Activated CD4-positive, alpha-beta T cell treated with anti-CD3 and anti-CD28 coated beads, Interleukin-2, amount 10 ng/mL, durations not matched to agents 24 days and 14 days (primary cell): Measurements from ENCODE around the gene FSTL4. TPM values are rescaled to one million over a fixed set of nuclear protein-coding genes. Genes with fewer than 3 reads are reported as not detected.

ENCODE experiments used
- DNase-seq: peaks from one replicate; pipeline ENCODE4 v3.0.0; 2022
- H3K27ac Mint-ChIP-seq: one replicate; pipeline ENCODE4 v1.8.0; 2022; ENCODE audit warnings: mild to moderate bottlenecking, mixed read lengths
- H3K27me3 Mint-ChIP-seq: one replicate; pipeline ENCODE4 v1.8.0; 2022; ENCODE audit warnings: mixed read lengths
- H3K36me3 Mint-ChIP-seq: one replicate; pipeline ENCODE4 v1.8.0; 2022; ENCODE audit warnings: low read depth, mild to moderate bottlenecking, mixed read lengths
- H3K4me1 Mint-ChIP-seq: one replicate; pipeline ENCODE4 v1.8.0; 2021; ENCODE audit warnings: mixed read lengths
- H3K4me3 Mint-ChIP-seq: one replicate; pipeline ENCODE4 v1.8.0; 2022; ENCODE audit warnings: mild to moderate bottlenecking, moderate library complexity, mixed read lengths
- H3K9me3 Mint-ChIP-seq: one replicate; pipeline ENCODE4 v1.8.0; 2021; ENCODE audit warnings: mixed read lengths
- intact Hi-C: fragments of 100-400 bp; cut with micrococcal nuclease; formaldehyde crosslinking; loops from one replicate; pipeline ENCODE4 v1.15.1; 2023
- total RNA-seq: library from RNA; stranded (reverse); gene quantifications from 2 replicates; pipeline ENCODE4 v1.2.3, GENCODE V29; 2022

Gene FSTL4
- total RNA-seq, 1 donor from 2014 or later = 0.42 TPM

DNA sequence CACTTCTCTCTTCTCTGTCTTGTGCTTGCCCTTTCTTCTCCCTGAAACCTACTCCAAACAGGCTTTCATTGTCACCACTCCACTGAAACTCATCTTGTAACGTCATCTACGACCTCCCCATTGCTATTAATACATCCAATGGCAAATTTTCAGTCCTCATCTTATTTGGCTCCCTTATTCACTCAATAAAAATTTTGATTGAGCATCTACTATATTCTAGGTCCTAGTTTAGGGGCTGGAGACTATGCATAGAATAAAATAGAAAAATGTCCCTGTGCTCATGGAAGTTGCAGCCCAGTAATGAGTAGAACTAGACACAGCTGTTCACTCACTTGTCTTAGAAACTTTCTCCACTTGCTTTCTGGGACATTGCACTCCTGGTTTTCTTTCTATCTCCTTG lies 24.9 kb upstream of the FSTL4 start:
- H3K36me3 Mint-ChIP-seq = no peaks in the 10 kb centered on the region
- DNase-seq = no peak
- H3K4me1 Mint-ChIP-seq = no peaks in the 10 kb centered on the region
- H3K9me3 Mint-ChIP-seq = no peaks in the 10 kb centered on the region
- intact Hi-C loops = no loop called here
- no peak overlapping the region for H3K27ac Mint-ChIP-seq
- peaks cover 35% of the 10 kb centered on the region for H3K27me3 Mint-ChIP-seq
- H3K4me3 Mint-ChIP-seq = no peak overlapping the region

DNA sequence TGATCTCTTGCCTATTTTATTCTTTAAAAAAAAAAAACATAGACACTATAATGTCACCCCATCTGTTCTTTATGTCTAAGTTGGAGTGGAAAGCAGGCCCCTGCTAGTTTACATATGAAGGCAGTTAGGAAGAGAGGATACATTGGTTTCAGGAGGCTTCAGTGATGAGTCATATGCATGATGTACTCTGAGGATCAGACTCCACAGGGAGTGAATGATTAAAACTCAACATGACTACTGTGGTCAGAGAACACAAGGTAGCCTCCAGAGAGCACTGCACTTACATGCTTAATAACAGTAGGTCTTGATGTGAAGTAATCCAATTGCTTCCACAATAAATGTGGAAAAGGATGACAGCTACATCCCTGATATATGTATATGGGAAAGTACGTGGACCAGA lies 22.7 kb upstream of the FSTL4 start:
- no peak for DNase-seq
- intact Hi-C loops = no loop called here
- no peaks in the 10 kb centered on the region for H3K36me3 Mint-ChIP-seq
- no peak overlapping the region for H3K27ac Mint-ChIP-seq
- H3K4me3 Mint-ChIP-seq = no peak overlapping the region
- H3K9me3 Mint-ChIP-seq = peaks cover 7% of the 10 kb centered on the region
- H3K27me3 Mint-ChIP-seq = peaks cover 40% of the 10 kb centered on the region
- no peaks in the 10 kb centered on the region for H3K4me1 Mint-ChIP-seq

DNA sequence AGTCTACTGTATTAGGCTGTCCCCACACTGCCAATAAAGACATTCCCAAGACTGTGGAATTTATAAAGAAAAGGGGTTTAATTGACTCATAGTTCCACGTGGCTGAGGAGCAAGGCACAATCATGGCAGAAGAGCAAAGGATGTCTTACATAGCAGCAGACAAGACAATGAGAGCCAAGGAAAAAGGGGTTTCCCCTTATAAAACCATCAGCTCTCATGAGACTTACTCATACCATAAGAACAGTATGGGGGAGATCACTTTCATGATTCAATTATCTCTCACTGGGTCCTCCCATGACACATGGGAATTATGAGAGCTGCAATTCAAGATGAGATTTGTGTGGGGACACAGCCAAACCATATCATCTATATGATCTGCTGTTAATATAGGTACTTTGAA lies 14.8 kb upstream of the FSTL4 start:
- no peak for DNase-seq
- Mint-ChIP-seq H3K27me3 (peaks cover 46% of the 10 kb centered on the region), H3K36me3 (no peaks in the 10 kb centered on the region), H3K4me3 (no peak overlapping the region), H3K9me3 (peaks cover 7% of the 10 kb centered on the region), H3K4me1 (peaks cover 2% of the 10 kb centered on the region), H3K27ac (no peak overlapping the region)
- intact Hi-C loops = no loop called here

DNA sequence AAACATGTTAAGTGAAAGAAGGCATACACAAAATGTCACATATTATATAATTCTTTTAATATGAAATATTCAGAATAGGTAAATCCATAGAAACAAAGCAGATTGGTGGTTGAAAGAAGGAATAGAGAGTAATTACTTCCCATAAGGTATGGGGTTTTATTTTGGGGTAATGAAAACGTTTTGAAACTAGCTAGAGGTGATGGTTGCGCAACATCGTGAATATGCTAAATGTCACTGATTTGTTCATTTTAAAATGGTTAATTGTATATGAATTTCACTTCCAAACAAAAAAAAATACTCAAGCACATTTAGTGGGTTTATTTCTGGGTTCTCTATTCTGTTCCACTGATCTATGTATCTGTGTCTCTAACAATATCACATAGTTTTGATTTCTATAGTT lies 12.0 kb upstream of the FSTL4 start:
- peaks cover 37% of the 10 kb centered on the region for H3K27me3 Mint-ChIP-seq
- H3K27ac Mint-ChIP-seq = no peak overlapping the region
- peaks cover 2% of the 10 kb centered on the region for H3K4me1 Mint-ChIP-seq
- H3K4me3 Mint-ChIP-seq = no peak overlapping the region
- DNase-seq = no peak
- no peaks in the 10 kb centered on the region for H3K9me3 Mint-ChIP-seq
- no peaks in the 10 kb centered on the region for H3K36me3 Mint-ChIP-seq
- intact Hi-C loops = no loop called here

DNA sequence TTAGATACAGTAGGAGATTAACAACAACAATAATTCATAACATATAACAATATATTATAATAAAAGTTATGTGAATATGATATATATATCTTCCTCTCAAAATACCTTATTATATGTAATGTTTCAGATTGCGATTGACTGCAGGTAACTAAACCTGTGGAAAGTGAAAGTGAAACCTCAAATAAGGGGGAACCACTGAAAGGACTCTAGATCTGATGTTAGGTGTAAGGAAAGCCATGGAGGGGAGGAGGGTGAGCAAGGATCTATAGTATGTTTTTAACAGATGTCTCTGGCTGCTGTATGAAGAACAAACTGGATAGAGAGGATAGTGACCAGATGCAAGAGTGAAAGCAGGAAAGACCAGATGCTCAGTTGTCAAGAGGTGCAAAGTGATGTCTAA lies 5.8 kb upstream of the FSTL4 start:
- H3K4me1 Mint-ChIP-seq = peaks cover 6% of the 10 kb centered on the region
- DNase-seq = no peak
- no peaks in the 10 kb centered on the region for H3K9me3 Mint-ChIP-seq
- intact Hi-C loops = no loop called here
- no peaks in the 10 kb centered on the region for H3K36me3 Mint-ChIP-seq
- H3K27ac Mint-ChIP-seq = no peak overlapping the region
- H3K27me3 Mint-ChIP-seq = peaks cover 49% of the 10 kb centered on the region
- H3K4me3 Mint-ChIP-seq = peak overlapping the region; percentile 17

DNA sequence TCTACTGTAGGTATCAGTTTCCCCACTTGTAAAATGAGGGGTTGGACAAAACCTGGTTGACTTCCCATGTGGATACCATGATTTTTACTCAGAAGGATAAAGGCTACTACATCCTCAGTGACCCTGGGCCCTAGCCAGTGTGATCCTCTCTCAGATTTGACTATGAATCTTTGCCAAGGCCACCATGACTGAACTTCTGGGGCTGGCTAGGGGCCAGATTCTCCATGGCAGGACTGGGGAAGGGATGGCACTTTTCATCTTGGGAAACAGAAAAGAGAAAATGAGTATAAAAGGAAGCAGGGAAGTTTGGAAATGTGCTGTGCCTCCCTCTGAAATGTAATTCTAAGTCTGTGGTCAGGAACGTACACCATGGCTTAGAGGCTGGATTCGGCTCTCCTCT lies 1.4 kb upstream of the FSTL4 start:
- DNase-seq = no peak
- Mint-ChIP-seq H3K9me3 (no peaks in the 10 kb centered on the region), H3K27me3 (peaks cover 62% of the 10 kb centered on the region), H3K4me3 (no peak overlapping the region), H3K4me1 (peaks cover 13% of the 10 kb centered on the region), H3K27ac (no peak overlapping the region), H3K36me3 (peaks cover 3% of the 10 kb centered on the region)
- intact Hi-C loops = no loop called here

GRCh38 chr5:133613184-133613583 lies 843 bp upstream of the FSTL4 start:
- intact Hi-C loops = no loop called here
- Mint-ChIP-seq H3K4me1 (peaks cover 11% of the 10 kb centered on the region), H3K27ac (no peak overlapping the region), H3K36me3 (peaks cover 3% of the 10 kb centered on the region), H3K9me3 (no peaks in the 10 kb centered on the region), H3K4me3 (peak overlapping the region; percentile 78), H3K27me3 (peaks cover 65% of the 10 kb centered on the region)
- DNase-seq = no peak

- Mint-ChIP-seq H3K27ac (no peak overlapping the region), H3K9me3 (no peaks in the 10 kb centered on the region), H3K27me3 (peaks cover 69% of the 10 kb centered on the region), H3K36me3 (peaks cover 3% of the 10 kb centered on the region), H3K4me3 (peak overlapping the region; percentile 53), H3K4me1 (peaks cover 7% of the 10 kb centered on the region)
- intact Hi-C loops = no loop called here
- DNase-seq = peak; percentile 56
These were observed 738 bp downstream of the FSTL4 start for GRCh38 chr5:133611357-133612248.

GRCh38 chr5:133610489-133611356 lies 1.6 kb downstream of the FSTL4 start:
- peak overlapping the region; percentile 53 for H3K4me3 Mint-ChIP-seq

DNA sequence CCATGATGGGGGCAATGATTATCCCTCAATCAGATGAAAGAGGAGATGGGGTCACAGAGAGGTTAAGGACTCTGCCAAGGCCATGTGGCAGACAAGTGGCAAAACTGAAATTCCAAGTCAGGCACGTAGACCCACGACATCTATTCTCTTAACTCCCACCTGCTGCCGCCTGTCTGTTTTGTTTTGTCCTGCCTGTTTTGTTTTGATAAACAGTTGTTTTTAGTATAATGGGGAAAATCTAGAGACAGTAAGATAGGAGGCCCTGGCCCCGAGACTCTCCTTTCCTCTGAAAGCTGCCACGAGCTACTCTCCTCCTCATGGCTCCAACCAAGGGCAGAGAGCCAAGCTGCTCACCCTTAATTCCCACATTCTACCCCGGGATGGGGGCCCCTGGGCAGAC lies 4.9 kb downstream of the FSTL4 start:
- Mint-ChIP-seq H3K9me3 (no peaks in the 10 kb centered on the region), H3K4me1 (peaks cover 4% of the 10 kb centered on the region), H3K4me3 (no peak overlapping the region), H3K36me3 (no peaks in the 10 kb centered on the region), H3K27me3 (peaks cover 52% of the 10 kb centered on the region), H3K27ac (no peak overlapping the region)
- DNase-seq = peak; percentile 30
- intact Hi-C loops = no loop called here

More at GRCh38 chr5:133610489-133611356, 1.6 kb downstream of the FSTL4 start:
- Mint-ChIP-seq H3K9me3 (no peaks in the 10 kb centered on the region), H3K27ac (no peak overlapping the region), H3K36me3 (peaks cover 3% of the 10 kb centered on the region), H3K27me3 (peaks cover 69% of the 10 kb centered on the region), H3K4me1 (peaks cover 7% of the 10 kb centered on the region)
- intact Hi-C loops = no loop called here
- peak; percentile 76 for DNase-seq

GRCh38 chr5:133606835-133607234 lies 5.5 kb downstream of the FSTL4 start:
- H3K27me3 Mint-ChIP-seq = peaks cover 53% of the 10 kb centered on the region

DNA sequence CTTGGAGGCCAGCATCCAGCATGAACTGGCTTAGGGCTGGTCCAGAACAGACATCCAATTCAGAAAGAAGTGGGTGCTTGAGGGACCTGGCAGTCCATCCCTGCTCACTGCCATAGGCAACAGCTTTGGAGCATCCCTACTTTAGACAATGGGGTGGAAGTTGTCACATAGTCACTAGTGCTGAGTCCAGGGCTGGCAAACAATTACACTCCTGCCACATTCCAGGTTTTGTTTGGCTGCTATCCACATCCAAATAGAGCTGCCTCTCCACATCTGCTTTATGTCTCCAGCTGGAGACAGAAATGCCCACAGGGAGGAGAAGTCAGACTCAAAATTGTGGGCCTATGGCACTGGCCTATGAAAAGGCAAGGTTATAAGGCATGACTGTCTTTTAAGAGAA lies 7.0 kb downstream of the FSTL4 start:
- Mint-ChIP-seq H3K27ac (no peak overlapping the region), H3K4me3 (no peak overlapping the region), H3K36me3 (no peaks in the 10 kb centered on the region), H3K4me1 (no peaks in the 10 kb centered on the region), H3K9me3 (no peaks in the 10 kb centered on the region), H3K27me3 (peaks cover 43% of the 10 kb centered on the region)
- intact Hi-C loops = no loop called here
- DNase-seq = peak; percentile 46

More at GRCh38 chr5:133606835-133607234, 5.5 kb downstream of the FSTL4 start:
- no peak overlapping the region for H3K27ac Mint-ChIP-seq
- intact Hi-C loops = no loop called here
- peak; percentile 29 for DNase-seq
- H3K9me3 Mint-ChIP-seq = no peaks in the 10 kb centered on the region
- H3K36me3 Mint-ChIP-seq = no peaks in the 10 kb centered on the region
- H3K4me3 Mint-ChIP-seq = no peak overlapping the region
- peaks cover 4% of the 10 kb centered on the region for H3K4me1 Mint-ChIP-seq

- H3K27me3 Mint-ChIP-seq = peaks cover 29% of the 10 kb centered on the region
- no peaks in the 10 kb centered on the region for H3K4me1 Mint-ChIP-seq
- no peak for DNase-seq
- no peak overlapping the region for H3K4me3 Mint-ChIP-seq
- intact Hi-C loops = no loop called here
- H3K36me3 Mint-ChIP-seq = no peaks in the 10 kb centered on the region
- H3K9me3 Mint-ChIP-seq = no peaks in the 10 kb centered on the region
- no peak overlapping the region for H3K27ac Mint-ChIP-seq
These were observed 8.6 kb downstream of the FSTL4 start for GRCh38 chr5:133603711-133604110.

DNA sequence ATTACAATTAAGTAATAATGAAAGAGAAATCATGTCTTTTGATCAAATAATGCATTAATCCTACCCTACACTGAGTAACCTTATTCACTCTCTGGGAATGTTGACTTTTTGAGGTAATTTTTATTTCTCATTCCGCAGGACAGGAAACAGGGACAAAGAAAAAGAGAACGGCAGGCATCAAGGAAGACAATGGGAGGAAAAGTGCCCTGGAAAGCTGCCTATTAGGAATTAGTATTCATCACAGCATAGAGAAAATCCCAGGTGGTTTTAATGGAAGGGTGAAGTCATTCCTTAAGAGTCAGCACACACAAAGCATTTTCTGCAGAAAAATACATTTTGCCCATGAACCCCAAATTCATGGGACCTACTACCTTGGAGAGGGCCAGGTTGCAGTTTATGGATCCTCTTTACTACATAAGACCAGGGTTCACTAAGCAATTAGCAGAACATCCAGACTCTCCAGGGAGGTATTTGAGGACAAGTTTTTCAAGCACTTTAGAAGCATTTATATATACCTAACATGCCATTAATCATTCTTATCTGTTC lies 9.4 kb downstream of the FSTL4 start:
- intact Hi-C loops = no loop called here
- Mint-ChIP-seq H3K27me3 (peaks cover 21% of the 10 kb centered on the region), H3K4me1 (no peaks in the 10 kb centered on the region), H3K36me3 (no peaks in the 10 kb centered on the region), H3K4me3 (no peak overlapping the region), H3K27ac (no peak overlapping the region), H3K9me3 (no peaks in the 10 kb centered on the region)
- DNase-seq = no peak
